Vagina (tissue), 2 donors: ENCODE results near the gene AP1G2.

Experiments used
- POLR2A ChIP-seq, 2 donors: fragments of 450-650 bp; IDR thresholded peaks; one replicate each; pipeline ENCODE4 v1.6.1; 2017; ENCODE audit warnings: antibody characterized with exemption in 2 of 2, mild to moderate bottlenecking in 2 of 2, moderate library complexity in 2 of 2
- TF ChIP-seq, protein P1 (sequence below), 3 experiments: fragments of 450-650 bp in 2 of 3; fragments of 200-600 bp in 1 of 3; sonication (generic) in 1 of 3; IDR thresholded peaks; one replicate each; pipeline ENCODE4 v1.5.1; 2017 to 2019; ENCODE audit warnings: antibody characterized with exemption in 3 of 3, mild to moderate bottlenecking in 2 of 3, moderate library complexity in 2 of 3

DNA sequence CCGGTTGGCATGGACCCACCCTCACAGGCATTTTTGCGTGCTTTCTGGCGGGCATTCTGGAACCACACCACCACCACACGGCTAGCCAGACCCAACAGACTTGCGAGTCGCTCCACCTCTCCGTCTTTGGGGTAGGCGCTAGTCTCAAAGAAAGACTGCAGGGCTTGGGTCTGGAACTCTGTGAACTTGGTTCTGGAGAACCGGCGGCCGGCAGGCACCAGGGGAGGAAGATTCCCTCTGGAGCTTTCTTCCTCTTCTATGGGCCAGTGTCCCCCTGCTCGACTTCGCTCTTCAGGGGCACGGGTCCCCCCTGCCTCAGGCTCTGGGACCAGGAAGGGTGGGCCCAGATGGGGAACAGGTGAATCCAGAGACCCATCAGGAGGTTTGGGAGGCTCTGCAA is 42.6 kb downstream of the AP1G2 start:
- TF ChIP-seq, protein P1, sequence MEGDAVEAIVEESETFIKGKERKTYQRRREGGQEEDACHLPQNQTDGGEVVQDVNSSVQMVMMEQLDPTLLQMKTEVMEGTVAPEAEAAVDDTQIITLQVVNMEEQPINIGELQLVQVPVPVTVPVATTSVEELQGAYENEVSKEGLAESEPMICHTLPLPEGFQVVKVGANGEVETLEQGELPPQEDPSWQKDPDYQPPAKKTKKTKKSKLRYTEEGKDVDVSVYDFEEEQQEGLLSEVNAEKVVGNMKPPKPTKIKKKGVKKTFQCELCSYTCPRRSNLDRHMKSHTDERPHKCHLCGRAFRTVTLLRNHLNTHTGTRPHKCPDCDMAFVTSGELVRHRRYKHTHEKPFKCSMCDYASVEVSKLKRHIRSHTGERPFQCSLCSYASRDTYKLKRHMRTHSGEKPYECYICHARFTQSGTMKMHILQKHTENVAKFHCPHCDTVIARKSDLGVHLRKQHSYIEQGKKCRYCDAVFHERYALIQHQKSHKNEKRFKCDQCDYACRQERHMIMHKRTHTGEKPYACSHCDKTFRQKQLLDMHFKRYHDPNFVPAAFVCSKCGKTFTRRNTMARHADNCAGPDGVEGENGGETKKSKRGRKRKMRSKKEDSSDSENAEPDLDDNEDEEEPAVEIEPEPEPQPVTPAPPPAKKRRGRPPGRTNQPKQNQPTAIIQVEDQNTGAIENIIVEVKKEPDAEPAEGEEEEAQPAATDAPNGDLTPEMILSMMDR (IDR thresholded peaks at IDR 0.05) = no peak
- no peak for TF ChIP-seq POLR2A (IDR thresholded peaks at IDR 0.05)
